K562 (cell line): ENCODE measurements around the gene DNAAF1. TPM values are rescaled to one million over a fixed set of nuclear protein-coding genes. Genes with fewer than 3 reads are reported as not detected.

Experiments
- ATAC-seq: fragments of 200-7000 bp; cut with Tn5 transposase; 3 replicates; pipeline ENCODE4 v1.9.1; 2020; ENCODE audit warnings: moderate library complexity
- BruUV-seq: library from RNA; stranded (reverse); fragments of 400-500 nt; replicated peaks from 2 replicates; lab custom pipeline; 2021; lab: Mats Ljungman, UMichigan
- CTCF ChIA-PET: fragments of 300-600 bp; formaldehyde crosslinking; extraction: SDS; loops from one replicate; lab custom pipeline; 2021; ENCODE audit warnings: low intra/inter-chr PET ratio; lab: Yijun Ruan, JAX
- POLR2A ChIA-PET: fragments of 300-600, 350-650 bp; sonication (Branson Sonifier 250); formaldehyde crosslinking; extraction: SDS; loops from one replicate; lab custom pipeline; 2021; ENCODE audit warnings: antibody characterized with exemption, inconsistent platforms; lab: Yijun Ruan, JAX
- DNase-seq, 4 experiments: peaks; one replicate each; pipeline versions ENCODE4 v3.0.0 to v3.0.0-alpha.2; 2011 to 2018; ENCODE audit warnings: low spot score in 3 of 4, mixed read lengths in 3 of 4; ENCODE audit errors: extremely low read depth in 1 of 4
- FAIRE-seq: peaks from 2 replicates; lab custom pipeline; 2011; peaks lifted over from hg19 to GRCh38; lab: Jason Lieb, UNC
- H2AFZ ChIP-seq: 2 replicates; pipeline ENCODE4 v1.6.0; 2011; ENCODE audit warnings: low read depth, low read length, control low read depth, inconsistent platforms
- H3K27ac ChIP-seq: fragments of 200-600 bp; 3 replicates; pipeline ENCODE4 v1.8.0; 2011; ENCODE audit warnings: low read depth, mild to moderate bottlenecking, control low read depth, inconsistent platforms, low read length, moderate library complexity, mixed read lengths; ENCODE audit errors: extremely low read depth
- H3K27me3 ChIP-seq, 2 experiments: fragments of 300-600 bp in 1 of 2; 2 replicates in 1 of 2; 3 replicates in 1 of 2; pipeline versions ENCODE4 v1.6.0 to v1.8.0; 2011; ENCODE audit warnings: inconsistent platforms in 2 of 2, low read length in 2 of 2, mild to moderate bottlenecking in 1 of 2, mixed read lengths in 1 of 2, moderate library complexity in 1 of 2; ENCODE audit not compliant: control insufficient read depth in 2 of 2, insufficient read depth in 2 of 2
- H3K36me3 ChIP-seq: fragments of 300-600 bp; 3 replicates; pipeline ENCODE4 v1.8.0; 2011; ENCODE audit warnings: mild to moderate bottlenecking, low read length, inconsistent platforms; ENCODE audit not compliant: control insufficient read depth, insufficient read depth
- H3K4me1 ChIP-seq, 2 experiments: fragments of 200-600 bp in 1 of 2; replicated peaks in 1 of 2; 2 replicates in 1 of 2; 3 replicates in 1 of 2; pipeline versions ENCODE4 v1.5.1 to v1.8.0; 2011; ENCODE audit warnings: inconsistent platforms in 2 of 2, low read length in 2 of 2, mild to moderate bottlenecking in 1 of 2, mixed read lengths in 1 of 2, moderate library complexity in 1 of 2; ENCODE audit not compliant: control insufficient read depth in 2 of 2, insufficient read depth in 2 of 2
- H3K4me2 ChIP-seq: 2 replicates; pipeline ENCODE4 v1.6.1; 2011; ENCODE audit warnings: low read length, control low read depth, inconsistent platforms, mixed read lengths; ENCODE audit not compliant: insufficient read depth
- H3K4me3 ChIP-seq: fragments of 200-600 bp; sonication (generic), shearing (Covaris generic); 2 replicates; pipeline ENCODE4 v1.5.1; 2016; ENCODE audit warnings: control low read depth, inconsistent platforms
- H3K79me2 ChIP-seq: fragments of 200-600 bp; 3 replicates; pipeline ENCODE4 v1.8.0; 2011; ENCODE audit warnings: low read length, inconsistent platforms; ENCODE audit not compliant: control insufficient read depth, insufficient read depth
- H3K9ac ChIP-seq, 2 experiments: 2 replicates each; pipeline versions ENCODE4 v1.6.0 to v1.6.1; 2011; ENCODE audit warnings: low read depth in 2 of 2, low read length in 2 of 2, control low read depth in 1 of 2, inconsistent platforms in 1 of 2, mild to moderate bottlenecking in 1 of 2, mixed read lengths in 1 of 2; ENCODE audit not compliant: insufficient read depth in 1 of 2
- H3K9me1 ChIP-seq: one replicate; pipeline ENCODE4 v1.6.0; 2011; ENCODE audit warnings: inconsistent platforms, mild to moderate bottlenecking, low read length, moderate library complexity; ENCODE audit not compliant: control insufficient read depth, insufficient read depth
- H3K9me3 ChIP-seq: replicated peaks from 2 replicates; pipeline ENCODE4 v1.5.1; 2011; ENCODE audit warnings: low read depth, low read length, inconsistent platforms; ENCODE audit not compliant: control insufficient read depth, insufficient read depth
- H4K20me1 ChIP-seq: replicated peaks from 2 replicates; pipeline ENCODE4 v1.6.1; 2011; ENCODE audit warnings: low read length, inconsistent platforms, mixed read lengths; ENCODE audit not compliant: control insufficient read depth, insufficient read depth
- CC2D1A ChIP-seq: fragments of 450-650 bp; IDR thresholded peaks from 2 replicates; pipeline ENCODE4 v1.6.1; 2017; ENCODE audit warnings: mild to moderate bottlenecking
- E2F6 ChIP-seq, 2 experiments: IDR thresholded peaks; 2 replicates each; pipeline ENCODE4 v1.6.1; 2011; ENCODE audit warnings: borderline replicate concordance in 1 of 2, control low read depth in 1 of 2, low read depth in 1 of 2, low read length in 1 of 2, mild to moderate bottlenecking in 1 of 2, mixed read lengths in 1 of 2, moderate library complexity in 1 of 2; ENCODE audit not compliant: insufficient read depth in 1 of 2, insufficient read length in 1 of 2, poor library complexity in 1 of 2, severe bottlenecking in 1 of 2; ENCODE audit errors: extremely low read depth in 1 of 2
- FOXA1 ChIP-seq: fragments of 450-650 bp; IDR thresholded peaks from 2 replicates; pipeline ENCODE4 v1.6.1; 2016; ENCODE audit warnings: mild to moderate bottlenecking, borderline replicate concordance
- POLR2B ChIP-seq: fragments of 450-650 bp; IDR thresholded peaks from 2 replicates; pipeline ENCODE4 v1.6.1; 2018; ENCODE audit warnings: low read depth; ENCODE audit not compliant: partially characterized antibody
- RB1 ChIP-seq: fragments of 450-650 bp; IDR thresholded peaks from 2 replicates; pipeline ENCODE4 v1.6.1; 2017; ENCODE audit warnings: low read depth, mild to moderate bottlenecking
- SRSF7 ChIP-seq: fragments of 200-400 bp; formaldehyde crosslinking; optimal IDR thresholded peaks from 2 replicates; pipeline ENCODE3; 2017; ENCODE audit warnings: mild to moderate bottlenecking, low read depth, low read length
- WGBS: fragments of 100-300 bp; shearing (Covaris generic); methylation state at CpG from one replicate; pipeline ENCODE4 v1.1.6; 2016; ENCODE audit warnings: low coverage, mixed read lengths; ENCODE audit not compliant: insufficient coverage; ENCODE audit errors: missing lambda C conversion rate; 5-methylcytosine and 5-hydroxymethylcytosine counted together
- in situ Hi-C: fragments of 300-500 bp; cut with MboI; formaldehyde crosslinking; loops from 4 replicates; pipeline ENCODE4 v1.15.0; 2018; ENCODE audit warnings: inconsistent platforms, mixed read lengths
- intact Hi-C: fragments of 100-400 bp; cut with micrococcal nuclease; formaldehyde crosslinking; loops from 2 replicates; pipeline ENCODE4 v1.14.2; 2022
- polyA plus RNA-seq, 8 experiments: library from polyadenylated mRNA; depleted of rRNA in 4 of 8; stranded (reverse) in 5 of 8; unstranded in 3 of 8; fragments of >200 nt; fragmentation: Nextera tagmentation in 2 of 8; fragmentation: Illumina TruSeq in 1 of 8; extraction: Ambion mirVana in 2 of 8; extraction: Trizol in 1 of 8; gene quantifications; 2 replicates each; pipeline versions ENCODE4 v1.2.1 to v1.2.3, GENCODE V29; 2011 to 2014; ENCODE audit warnings: inconsistent platforms in 1 of 8, missing spikeins in 1 of 8
- total RNA-seq, 7 experiments: library from RNA; depleted of rRNA in 6 of 7; stranded (reverse); fragments of >200 nt in 6 of 7; fragmentation: Illumina TruSeq in 2 of 7; extraction: Trizol in 2 of 7; gene quantifications; 2 replicates each; pipeline versions ENCODE4 v1.2.1 to v1.2.3, GENCODE V29; 2011 to 2021; ENCODE audit warnings: low replicate concordance in 1 of 7

The DNAAF1 gene
- total and polyA plus RNA-seq, 9 of the 15 experiments (the other 6 are each of a cell fraction or from before 2014, with no cell fraction given), result 0.01 TPM; not detected in 8

- TF ChIP-seq E2F6 (IDR thresholded peaks at IDR 0.05; ENCODE audit: borderline replicate concordance in 1 of 2, extremely low read depth in 1 of 2, insufficient read depth in 1 of 2, insufficient read length in 1 of 2, low read depth in 1 of 2, low read length in 1 of 2, poor library complexity in 1 of 2, severe bottlenecking in 1 of 2) (no peak), SRSF7 (no peak)
These were observed 46.4 kb downstream of the DNAAF1 start (continued) for GRCh38 chr16:84191466-84191865.

DNA sequence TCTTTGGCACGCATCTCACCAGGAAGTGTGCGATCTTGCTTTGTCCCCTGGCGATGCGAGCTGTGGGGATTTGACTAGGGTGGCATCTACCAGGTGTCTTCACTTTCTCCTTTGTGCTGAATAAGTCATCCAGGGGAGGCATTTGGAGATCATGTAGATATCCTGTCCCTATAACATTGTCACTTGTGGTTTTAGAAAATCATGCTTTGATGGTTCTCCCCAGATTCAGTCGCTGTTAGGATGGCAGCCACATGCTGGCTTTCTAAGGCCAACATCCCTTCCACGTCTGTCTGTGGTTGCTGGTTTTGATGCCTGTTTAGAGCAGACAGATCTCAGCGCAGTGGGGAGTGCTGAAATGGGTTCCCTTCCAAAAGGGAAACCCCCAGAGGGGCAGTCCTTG lies 48.4 kb downstream of the DNAAF1 start:
- H3K9me3 ChIP-seq, result no peaks in the 10 kb centered on the region
- no peaks in the 10 kb centered on the region for H3K79me2 ChIP-seq
- no peak overlapping the region for H2AFZ ChIP-seq
- peaks cover 5% of the 10 kb centered on the region; the same call in 1 of the 2 replicates for H4K20me1 ChIP-seq
- ATAC-seq, result no peak
- BruUV-seq, result no TSS peak
- FAIRE-seq, result no peak
- H3K4me1 ChIP-seq, result peaks cover 0 to 43% of the 10 kb centered on the region in 2 experiments; a peak in 2 of 5 replicates
- 16% methylated on average over 7 of the region's 7 CpGs for WGBS
- H3K4me2 ChIP-seq, result no peak overlapping the region
- peaks cover 53 to 71% of the 10 kb centered on the region in 2 experiments for H3K27me3 ChIP-seq
- in situ Hi-C loops (no loop called here), intact Hi-C loops (no loop called here)
- no peak overlapping the region for H3K4me3 ChIP-seq
- ChIA-PET POLR2A (no interaction called here), CTCF (no interaction called here)
- H3K36me3 ChIP-seq, result no peaks in the 10 kb centered on the region
- TF ChIP-seq CC2D1A (no peak), FOXA1 (no peak), RB1 (no peak), POLR2B (no peak)
- TF ChIP-seq, all 486 proteins: peak for 0
- Histone ChIP-seq H3K9ac (no peak overlapping the region), H3K9me1 (peaks cover 4% of the 10 kb centered on the region), H3K27ac (no peak overlapping the region)
- DNase-seq, result no peak
